Activated CD8-positive, alpha-beta memory T cell treated with anti-CD3 and anti-CD28 coated beads for 24 hours (primary cell): ENCODE data around the gene AMPH.

Source experiments
- DNase-seq: peaks from one replicate; pipeline ENCODE4 v3.0.0-alpha.2; 2020

Gene AMPH

GRCh38 chr7:38541440-38541839, 89.7 kb downstream of the AMPH start:
- no peak for DNase-seq

GRCh38 chr7:38539477-38540081, 91.6 kb downstream of the AMPH start:
- no peak for DNase-seq

- DNase-seq = no peak
Measured at GRCh38 chr7:38535073-38535472, 96.1 kb downstream of the AMPH start.

GRCh38 chr7:38525857-38526256, 105.3 kb downstream of the AMPH start:
- DNase-seq = no peak

GRCh38 chr7:38524786-38525185, 106.4 kb downstream of the AMPH start:
- DNase-seq = no peak

GRCh38 chr7:38520741-38521140, 110.4 kb downstream of the AMPH start:
- no peak for DNase-seq

GRCh38 chr7:38518541-38518940, 112.6 kb downstream of the AMPH start:
- no peak for DNase-seq

- no peak for DNase-seq
Measured at GRCh38 chr7:38512704-38513103, 118.5 kb downstream of the AMPH start.

- DNase-seq = no peak
Measured at GRCh38 chr7:38512291-38512690, 118.9 kb downstream of the AMPH start.

- no peak for DNase-seq
Measured at GRCh38 chr7:38507384-38507783, 123.8 kb downstream of the AMPH start.

GRCh38 chr7:38506756-38507155, 124.4 kb downstream of the AMPH start:
- DNase-seq = no peak

- DNase-seq = no peak
Measured at GRCh38 chr7:38506004-38506403, 125.2 kb downstream of the AMPH start.

- no peak for DNase-seq
Measured at GRCh38 chr7:38504684-38505083, 126.5 kb downstream of the AMPH start.

GRCh38 chr7:38502848-38503247, 128.3 kb downstream of the AMPH start:
- no peak for DNase-seq

GRCh38 chr7:38502289-38502688, 128.9 kb downstream of the AMPH start:
- DNase-seq = no peak

GRCh38 chr7:38492010-38492409, 139.2 kb downstream of the AMPH start:
- no peak for DNase-seq

- no peak for DNase-seq
Measured at GRCh38 chr7:38482521-38482920, 148.7 kb downstream of the AMPH start.

- DNase-seq = no peak
Measured at GRCh38 chr7:38481401-38481800, 149.8 kb downstream of the AMPH start.

GRCh38 chr7:38478404-38478803, 152.8 kb downstream of the AMPH start:
- no peak for DNase-seq

- DNase-seq = no peak
Measured at GRCh38 chr7:38477333-38477732, 153.8 kb downstream of the AMPH start.

GRCh38 chr7:38476764-38477163, 154.4 kb downstream of the AMPH start:
- no peak for DNase-seq

GRCh38 chr7:38465956-38466355, 165.2 kb downstream of the AMPH start:
- DNase-seq = no peak

GRCh38 chr7:38463277-38464225, 167.6 kb downstream of the AMPH start:
- DNase-seq = peak; percentile 88

- no peak for DNase-seq
Measured at GRCh38 chr7:38462819-38463218, 168.4 kb downstream of the AMPH start.
